Measurements from ENCODE around the gene ARHGAP24. TPM values are rescaled to one million over a fixed set of nuclear protein-coding genes. Genes with fewer than 3 reads are reported as not detected.
"Not testable (repeated sequence)": the region's sequence is repeated elsewhere in the genome, so short reads cannot be mapped to it uniquely, and the experiment has no call there.

ARHGAP24 gene
- total and polyA plus RNA-seq, 2 experiments from 2014 or later, result 0.21 to 0.36 TPM

- Histone ChIP-seq H3F3A (replicated peaks; ENCODE audit: low read depth) (no peaks in the 10 kb centered on the region), H3K4me2 (no peak overlapping the region)
Measured at GRCh38 chr4:85658766-85659439, 184.0 kb downstream of the ARHGAP24 start.

GRCh38 chr4:85659610-85660218 is 184.8 kb downstream of the ARHGAP24 start:
- no peaks in the 10 kb centered on the region for H3K9me2 ChIP-seq (ENCODE audit: insufficient read depth)
- Mint-ChIP-seq H3K36me3 (ENCODE audit: low read depth) (no peaks in the 10 kb centered on the region; the same call in 2 of the 3 replicates), H3K27me3 (ENCODE audit: insufficient read depth, low read depth, poor library complexity) (no peaks in the 10 kb centered on the region), H3K4me3 (no peak overlapping the region), H3K9me3 (peaks cover 4% of the 10 kb centered on the region; the same call in 1 of the 3 replicates), H3K4me1 (no peaks in the 10 kb centered on the region), H3K27ac (no peak overlapping the region)
- no peaks in the 10 kb centered on the region for H3K36me3 ChIP-seq (ENCODE audit: insufficient read depth)
- no peak overlapping the region for H3K4me3 ChIP-seq
- no peaks in the 10 kb centered on the region for H3K27me3 ChIP-seq (ENCODE audit: insufficient read depth)
- no peaks in the 10 kb centered on the region for H3K4me1 ChIP-seq (ENCODE audit: insufficient read depth)
- no peak for DNase-seq (ENCODE audit: low spot score)
- no peaks in the 10 kb centered on the region for H3F3A ChIP-seq (replicated peaks; ENCODE audit: low read depth)
- H3K4me2 ChIP-seq, result no peak overlapping the region
- no peaks in the 10 kb centered on the region for H4K20me1 ChIP-seq (replicated peaks; ENCODE audit: insufficient read depth)
- TF ChIP-seq, protein P1, sequence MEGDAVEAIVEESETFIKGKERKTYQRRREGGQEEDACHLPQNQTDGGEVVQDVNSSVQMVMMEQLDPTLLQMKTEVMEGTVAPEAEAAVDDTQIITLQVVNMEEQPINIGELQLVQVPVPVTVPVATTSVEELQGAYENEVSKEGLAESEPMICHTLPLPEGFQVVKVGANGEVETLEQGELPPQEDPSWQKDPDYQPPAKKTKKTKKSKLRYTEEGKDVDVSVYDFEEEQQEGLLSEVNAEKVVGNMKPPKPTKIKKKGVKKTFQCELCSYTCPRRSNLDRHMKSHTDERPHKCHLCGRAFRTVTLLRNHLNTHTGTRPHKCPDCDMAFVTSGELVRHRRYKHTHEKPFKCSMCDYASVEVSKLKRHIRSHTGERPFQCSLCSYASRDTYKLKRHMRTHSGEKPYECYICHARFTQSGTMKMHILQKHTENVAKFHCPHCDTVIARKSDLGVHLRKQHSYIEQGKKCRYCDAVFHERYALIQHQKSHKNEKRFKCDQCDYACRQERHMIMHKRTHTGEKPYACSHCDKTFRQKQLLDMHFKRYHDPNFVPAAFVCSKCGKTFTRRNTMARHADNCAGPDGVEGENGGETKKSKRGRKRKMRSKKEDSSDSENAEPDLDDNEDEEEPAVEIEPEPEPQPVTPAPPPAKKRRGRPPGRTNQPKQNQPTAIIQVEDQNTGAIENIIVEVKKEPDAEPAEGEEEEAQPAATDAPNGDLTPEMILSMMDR (conservative IDR thresholded peaks at IDR 0.05; ENCODE audit: low read depth in 2 of 2), result no peak
- no peak for TF ChIP-seq ZNF114 (CRISPR knock-in tag; IDR thresholded peaks at IDR 0.05)
- no peak for TF ChIP-seq JUNB (IDR thresholded peaks at IDR 0.05; ENCODE audit: unreplicated experiment)
- no peak for TF ChIP-seq STAT1 (IDR thresholded peaks at IDR 0.05; ENCODE audit: unreplicated experiment)
- TF ChIP-seq, protein P2, sequence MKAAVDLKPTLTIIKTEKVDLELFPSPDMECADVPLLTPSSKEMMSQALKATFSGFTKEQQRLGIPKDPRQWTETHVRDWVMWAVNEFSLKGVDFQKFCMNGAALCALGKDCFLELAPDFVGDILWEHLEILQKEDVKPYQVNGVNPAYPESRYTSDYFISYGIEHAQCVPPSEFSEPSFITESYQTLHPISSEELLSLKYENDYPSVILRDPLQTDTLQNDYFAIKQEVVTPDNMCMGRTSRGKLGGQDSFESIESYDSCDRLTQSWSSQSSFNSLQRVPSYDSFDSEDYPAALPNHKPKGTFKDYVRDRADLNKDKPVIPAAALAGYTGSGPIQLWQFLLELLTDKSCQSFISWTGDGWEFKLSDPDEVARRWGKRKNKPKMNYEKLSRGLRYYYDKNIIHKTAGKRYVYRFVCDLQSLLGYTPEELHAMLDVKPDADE (IDR thresholded peaks at IDR 0.05), result no peak
- TF ChIP-seq EZH2phosphoT487 (IDR thresholded peaks at IDR 0.05; ENCODE audit: unreplicated experiment), result no peak
- H3K27ac ChIP-seq (ENCODE audit: low read depth), result no peak overlapping the region
- no peak overlapping the region for H2AFZ ChIP-seq
- no peaks in the 10 kb centered on the region for H3K79me2 ChIP-seq (replicated peaks; ENCODE audit: insufficient read depth)
- ATAC-seq, result no peak

More at GRCh38 chr4:85658766-85659439, 184.0 kb downstream of the ARHGAP24 start:
- Histone ChIP-seq H3K36me3 (ENCODE audit: insufficient read depth) (no peaks in the 10 kb centered on the region), H3K4me3 (no peak overlapping the region), H2AFZ (peak overlapping the region; percentile 75; the same call in 1 of the 2 replicates), H3K9me2 (ENCODE audit: insufficient read depth) (no peaks in the 10 kb centered on the region), H3K27me3 (ENCODE audit: insufficient read depth) (no peaks in the 10 kb centered on the region), H3K4me1 (ENCODE audit: insufficient read depth) (no peaks in the 10 kb centered on the region), H3K79me2 (replicated peaks; ENCODE audit: insufficient read depth) (no peaks in the 10 kb centered on the region), H3K27ac (ENCODE audit: low read depth) (no peak overlapping the region), H4K20me1 (replicated peaks; ENCODE audit: insufficient read depth) (no peaks in the 10 kb centered on the region)
- DNase-seq (ENCODE audit: low spot score) (peak; percentile 23), ATAC-seq (peak; percentile 32; the same call in 1 of the 3 replicates)
- Mint-ChIP-seq H3K9me3 (no peaks in the 10 kb centered on the region), H3K27ac (no peak overlapping the region), H3K36me3 (ENCODE audit: low read depth) (no peaks in the 10 kb centered on the region), H3K4me1 (no peaks in the 10 kb centered on the region), H3K27me3 (ENCODE audit: insufficient read depth, low read depth, poor library complexity) (no peaks in the 10 kb centered on the region), H3K4me3 (no peak overlapping the region)
- TF ChIP-seq, protein P1 (conservative IDR thresholded peaks at IDR 0.05; ENCODE audit: low read depth in 2 of 2), result peak; percentile 21 to 54; a peak in 3 of 4 replicates
- no peak for TF ChIP-seq EZH2phosphoT487 (IDR thresholded peaks at IDR 0.05; ENCODE audit: unreplicated experiment)

DNA sequence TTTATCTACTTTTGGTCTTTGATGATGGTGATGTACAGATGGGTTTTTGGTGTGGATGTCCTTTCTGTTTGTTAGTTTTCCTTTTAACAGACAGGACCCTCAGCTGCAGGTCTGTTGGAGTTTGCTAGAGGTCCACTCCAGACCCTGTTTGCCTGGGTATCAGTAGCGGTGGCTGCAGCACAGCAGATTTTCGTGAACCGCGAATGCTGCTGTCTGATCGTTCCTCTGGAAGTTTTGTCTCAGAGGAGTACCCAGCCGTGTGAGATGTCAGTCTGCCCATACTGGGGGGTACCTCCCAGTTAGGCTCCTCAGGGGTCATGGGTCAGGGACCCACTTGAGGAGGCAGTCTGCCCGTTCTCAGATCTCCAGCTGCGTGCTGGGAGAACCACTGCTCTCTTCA is 191.7 kb downstream of the ARHGAP24 start:
- H3F3A ChIP-seq (replicated peaks; ENCODE audit: low read depth); H3K4me3 Mint-ChIP-seq; H3K79me2 ChIP-seq (replicated peaks; ENCODE audit: insufficient read depth); H3K27me3 Mint-ChIP-seq (ENCODE audit: insufficient read depth, low read depth, poor library complexity); H3K4me1 Mint-ChIP-seq; H3K4me1 ChIP-seq (ENCODE audit: insufficient read depth); DNase-seq (ENCODE audit: low spot score); ATAC-seq; H4K20me1 ChIP-seq (replicated peaks; ENCODE audit: insufficient read depth); H3K27me3 ChIP-seq (ENCODE audit: insufficient read depth); H3K27ac Mint-ChIP-seq; H3K4me3 ChIP-seq; H3K27ac ChIP-seq (ENCODE audit: low read depth); H3K9me2 ChIP-seq (ENCODE audit: insufficient read depth); H2AFZ ChIP-seq; H3K4me2 ChIP-seq: not testable (repeated sequence)
- peaks cover 14% of the 10 kb centered on the region for H3K36me3 ChIP-seq (ENCODE audit: insufficient read depth)
- peaks cover 41% of the 10 kb centered on the region for H3K9me3 Mint-ChIP-seq
- peaks cover 21% of the 10 kb centered on the region for H3K36me3 Mint-ChIP-seq (ENCODE audit: low read depth)
